SK-N-SH (cell line): Measurements from ENCODE around the gene OR4C3. TPM values are rescaled to one million over a fixed set of nuclear protein-coding genes. Genes with fewer than 3 reads are reported as not detected.

Experiments
- CTCF ChIA-PET: fragments of 300-600, 350-600 bp; formaldehyde crosslinking; extraction: SDS; loops from one replicate; lab custom pipeline; 2021; lab: Yijun Ruan, JAX
- POLR2A ChIA-PET: fragments of 350-600 bp; sonication (Branson Sonifier 250); formaldehyde crosslinking; extraction: SDS; loops from one replicate; lab custom pipeline; 2020; ENCODE audit warnings: antibody characterized with exemption, inconsistent platforms; lab: Yijun Ruan, JAX
- DNase-seq: peaks from one replicate; pipeline ENCODE4 v3.0.0; 2012
- H2AFZ ChIP-seq: fragments of 200-600 bp; sonication (generic); 2 replicates; pipeline ENCODE4 v1.8.1; 2016; ENCODE audit warnings: antibody characterized with exemption, mild to moderate bottlenecking, low read depth
- H3F3A ChIP-seq: fragments of 200-600 bp; sonication (generic); replicated peaks from 2 replicates; pipeline ENCODE3; 2016; ENCODE audit warnings: antibody characterized with exemption, mild to moderate bottlenecking; ENCODE audit not compliant: insufficient read depth
- H3K27ac ChIP-seq, 2 experiments: fragments of 200-500 bp in 1 of 2; fragments of 200-600 bp in 1 of 2; sonication (Bioruptor generic) in 1 of 2; sonication (generic), shearing (Covaris generic) in 1 of 2; 2 replicates each; pipeline versions ENCODE4 v1.5.1 to v1.6.1; 2014 to 2016; ENCODE audit warnings: low read depth in 2 of 2, inconsistent platforms in 1 of 2, low read length in 1 of 2, mild to moderate bottlenecking in 1 of 2, mixed read lengths in 1 of 2
- H3K27me3 ChIP-seq: fragments of 200-600 bp; sonication (generic), shearing (Covaris generic); 2 replicates; pipeline ENCODE4 v1.6.1; 2016; ENCODE audit warnings: mixed run types; ENCODE audit not compliant: insufficient read depth
- H3K36me3 ChIP-seq, 2 experiments: fragments of 200-500 bp in 1 of 2; fragments of 200-600 bp in 1 of 2; sonication (Bioruptor generic) in 1 of 2; sonication (generic) in 1 of 2; replicated peaks in 1 of 2; 2 replicates each; pipeline versions ENCODE3 to v1.5.1; 2014 to 2016; ENCODE audit warnings: low read length in 1 of 2, mild to moderate bottlenecking in 1 of 2; ENCODE audit not compliant: insufficient read depth in 2 of 2, control insufficient read depth in 1 of 2
- H3K4me1 ChIP-seq, 2 experiments: fragments of 200-500 bp in 1 of 2; fragments of 200-600 bp in 1 of 2; sonication (Bioruptor generic) in 1 of 2; sonication (generic), shearing (Covaris generic) in 1 of 2; 2 replicates each; pipeline versions ENCODE4 v1.5.1 to v1.6.1; 2014 to 2016; ENCODE audit warnings: low read depth in 1 of 2, low read length in 1 of 2, mixed run types in 1 of 2; ENCODE audit not compliant: insufficient read depth in 2 of 2, control insufficient read depth in 1 of 2
- H3K4me2 ChIP-seq: fragments of 200-600 bp; sonication (generic), shearing (Covaris generic); 2 replicates; pipeline ENCODE4 v1.6.1; 2017; ENCODE audit warnings: mixed run types
- H3K4me3 ChIP-seq, 2 experiments: fragments of 200-500 bp in 1 of 2; fragments of 200-600 bp in 1 of 2; sonication (Bioruptor generic) in 1 of 2; sonication (generic), shearing (Covaris generic) in 1 of 2; 2 replicates each; pipeline versions ENCODE4 v1.5.1 to v1.8.1; 2014 to 2016; ENCODE audit warnings: low read depth in 2 of 2, inconsistent platforms in 1 of 2, low read length in 1 of 2, mild to moderate bottlenecking in 1 of 2, mixed read lengths in 1 of 2, moderate library complexity in 1 of 2
- H3K79me2 ChIP-seq: fragments of 200-600 bp; sonication (generic); 2 replicates; pipeline ENCODE4 v1.8.1; 2017; ENCODE audit warnings: mild to moderate bottlenecking; ENCODE audit not compliant: insufficient read depth
- H3K9ac ChIP-seq: fragments of 200-600 bp; sonication (generic); 2 replicates; pipeline ENCODE4 v1.6.1; 2017; ENCODE audit warnings: mixed run types
- H3K9me2 ChIP-seq: fragments of 200-600 bp; sonication (generic); 2 replicates; pipeline ENCODE4 v1.6.1; 2017; ENCODE audit warnings: mixed run types
- H3K9me3 ChIP-seq: fragments of 200-600 bp; sonication (generic); 2 replicates; pipeline ENCODE4 v1.6.1; 2017; ENCODE audit warnings: mixed run types, mild to moderate bottlenecking, moderate library complexity
- H4K20me1 ChIP-seq: fragments of 200-600 bp; sonication (generic); 2 replicates; pipeline ENCODE4 v1.6.1; 2017; ENCODE audit warnings: mild to moderate bottlenecking, mixed run types; ENCODE audit not compliant: insufficient read depth
- FOXJ3 ChIP-seq: sonication (generic); formaldehyde crosslinking; IDR thresholded peaks from 2 replicates; pipeline ENCODE4 v1.5.1; 2020; ENCODE audit warnings: mild to moderate bottlenecking, missing genetic modification reagents
- MEF2A ChIP-seq: IDR thresholded peaks from 2 replicates; pipeline ENCODE4 v1.4.0; 2012; ENCODE audit warnings: low read depth, borderline replicate concordance
- WGBS: methylation state at CpG from one replicate; pipeline ENCODE4 v1.1.6; 2017; ENCODE audit warnings: low lambda C conversion rate; 5-methylcytosine and 5-hydroxymethylcytosine counted together
- polyA plus RNA-seq, 3 experiments: library from polyadenylated mRNA; depleted of rRNA; stranded (reverse); fragments of >200 nt; gene quantifications; 2 replicates each; pipeline ENCODE4 v1.2.3, GENCODE V29; 2012
- TF ChIP-seq, protein P1 (sequence below): IDR thresholded peaks from 2 replicates; pipeline ENCODE4 v1.4.0; 2012; ENCODE audit warnings: low read depth
- TF ChIP-seq, protein P2 (sequence below): IDR thresholded peaks from 2 replicates; pipeline ENCODE4; 2012

Gene OR4C3
- polyA plus RNA-seq, 1 of the 3 experiments (the other 2 are of a cell fraction), result not detected

DNA sequence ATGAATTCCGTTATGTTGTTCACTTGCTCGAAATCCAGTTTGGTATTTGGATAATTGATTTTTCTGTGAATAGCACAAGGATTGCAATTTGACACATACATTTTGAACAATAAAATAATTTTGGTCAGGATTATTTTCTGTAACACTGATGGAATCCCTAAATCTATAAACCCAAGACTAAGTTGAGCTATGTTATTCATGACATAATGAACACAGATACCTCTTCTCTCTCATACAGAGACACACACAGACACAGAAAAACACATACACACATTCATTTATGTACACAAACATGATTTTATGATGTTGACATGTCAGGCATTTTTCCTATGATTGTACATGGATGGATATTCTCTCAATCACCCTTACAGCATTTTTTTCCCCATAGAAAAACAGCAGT, 41.6 kb downstream of the OR4C3 start, which contains the start of gene OR4C5:
Gene OR4C5 (minus strand): TSS at position 101 of the 400 bp plus-strand sequence. CDS start 0 bp downstream, at position 101.
- H3K79me2 ChIP-seq, result no peaks in the 10 kb centered on the region
- 3% methylated on average over 2 of the region's 2 CpGs for WGBS
- H3K9me2 ChIP-seq, result no peaks in the 10 kb centered on the region
- TF ChIP-seq FOXJ3 (CRISPR knock-in tag) (no peak), MEF2A (no peak)
- TF ChIP-seq, protein P1, sequence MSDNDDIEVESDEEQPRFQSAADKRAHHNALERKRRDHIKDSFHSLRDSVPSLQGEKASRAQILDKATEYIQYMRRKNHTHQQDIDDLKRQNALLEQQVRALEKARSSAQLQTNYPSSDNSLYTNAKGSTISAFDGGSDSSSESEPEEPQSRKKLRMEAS, result no peak
- TF ChIP-seq, protein P2, sequence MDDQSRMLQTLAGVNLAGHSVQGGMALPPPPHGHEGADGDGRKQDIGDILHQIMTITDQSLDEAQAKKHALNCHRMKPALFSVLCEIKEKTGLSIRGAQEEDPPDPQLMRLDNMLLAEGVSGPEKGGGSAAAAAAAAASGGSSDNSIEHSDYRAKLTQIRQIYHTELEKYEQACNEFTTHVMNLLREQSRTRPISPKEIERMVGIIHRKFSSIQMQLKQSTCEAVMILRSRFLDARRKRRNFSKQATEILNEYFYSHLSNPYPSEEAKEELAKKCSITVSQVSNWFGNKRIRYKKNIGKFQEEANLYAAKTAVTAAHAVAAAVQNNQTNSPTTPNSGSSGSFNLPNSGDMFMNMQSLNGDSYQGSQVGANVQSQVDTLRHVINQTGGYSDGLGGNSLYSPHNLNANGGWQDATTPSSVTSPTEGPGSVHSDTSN, result no peak
- H3K9ac ChIP-seq, result no peak within 1 kb of the TSS
- H3K9me3 ChIP-seq, result no peaks in the 10 kb centered on the region
- no peak for DNase-seq
- no peaks in the 10 kb centered on the region for H3F3A ChIP-seq
- ChIA-PET CTCF (no interaction called here), POLR2A (no interaction called here)
- no peaks in the 10 kb centered on the region for H3K36me3 ChIP-seq
- no peak within 1 kb of the TSS for H3K4me3 ChIP-seq
- H4K20me1 ChIP-seq, result no peaks in the 10 kb centered on the region
- no peak within 1 kb of the TSS for H3K4me2 ChIP-seq
- H3K27me3 ChIP-seq, result no peaks in the 10 kb centered on the region
- H3K27ac ChIP-seq, result no peak within 1 kb of the TSS
- no peaks in the 10 kb centered on the region for H3K4me1 ChIP-seq
- H2AFZ ChIP-seq, result no peak within 1 kb of the TSS

Other genes with a start within 250 kb of the OR4C3 start
- not detected in 2 replicates for gene OR4B1, start 108.1 kb upstream of the OR4C3 start, polyA plus RNA-seq (2012; rRNA removed)
- not detected in 2 replicates for gene OR4X2, start 79.8 kb upstream of the OR4C3 start, polyA plus RNA-seq (2012; rRNA removed)
- not detected in 2 replicates for gene OR4X1, start 61.1 kb upstream of the OR4C3 start, polyA plus RNA-seq (2012; rRNA removed)
- gene OR4S1, start 18.7 kb upstream of the OR4C3 start, polyA plus RNA-seq (2012; rRNA removed), result not detected in 2 replicates
- not detected in 2 replicates for gene OR4C5, start 41.5 kb downstream of the OR4C3 start, polyA plus RNA-seq (2012; rRNA removed)
- not detected in 2 replicates for gene OR4A47, start 163.9 kb downstream of the OR4C3 start, polyA plus RNA-seq (2012; rRNA removed)